GM23338 (cell line): ENCODE data around the gene SOHLH2. TPM values are rescaled to one million over a fixed set of nuclear protein-coding genes. Genes with fewer than 3 reads are reported as not detected.

ENCODE experiments used
- ATAC-seq: fragments of 200-7000 bp; cut with Tn5 transposase; 3 replicates; pipeline ENCODE4 v1.9.1; 2020
- DNase-seq: peaks from one replicate; pipeline ENCODE4 v3.0.0-alpha.2; 2015; ENCODE audit warnings: low spot score
- H2AFZ ChIP-seq: fragments of 200-600 bp; sonication (generic); 2 replicates; pipeline ENCODE4 v1.8.0; 2016; ENCODE audit warnings: antibody characterized with exemption, mild to moderate bottlenecking, moderate library complexity
- H3F3A ChIP-seq: fragments of 200-600 bp; sonication (generic); replicated peaks from 2 replicates; pipeline ENCODE4 v1.8.0; 2017; ENCODE audit warnings: antibody characterized with exemption, mixed run types, low read depth
- H3K27ac ChIP-seq: fragments of 200-600 bp; sonication (generic); 2 replicates; pipeline ENCODE4 v1.6.1; 2016; ENCODE audit warnings: low read depth
- H3K27me3 ChIP-seq: fragments of 200-600 bp; sonication (generic); 2 replicates; pipeline ENCODE4 v1.8.0; 2016; ENCODE audit warnings: mild to moderate bottlenecking, mixed run types, moderate library complexity; ENCODE audit not compliant: insufficient read depth
- H3K36me3 ChIP-seq: fragments of 200-600 bp; sonication (generic); 2 replicates; pipeline ENCODE4 v1.8.0; 2016; ENCODE audit warnings: mild to moderate bottlenecking; ENCODE audit not compliant: insufficient read depth
- H3K4me1 ChIP-seq: fragments of 200-600 bp; sonication (generic); 2 replicates; pipeline ENCODE4 v1.8.0; 2016; ENCODE audit warnings: mild to moderate bottlenecking, moderate library complexity; ENCODE audit not compliant: insufficient read depth
- H3K4me2 ChIP-seq: fragments of 200-600 bp; sonication (generic); 2 replicates; pipeline ENCODE4 v1.7.1; 2017; ENCODE audit warnings: mixed run types
- H3K4me3 ChIP-seq: fragments of 200-600 bp; sonication (generic); 2 replicates; pipeline ENCODE4 v1.6.1; 2016; ENCODE audit warnings: mixed run types
- H3K79me2 ChIP-seq: fragments of 200-600 bp; sonication (generic); replicated peaks from 2 replicates; pipeline ENCODE4 v1.8.0; 2017; ENCODE audit warnings: mild to moderate bottlenecking; ENCODE audit not compliant: insufficient read depth
- H3K9me2 ChIP-seq: fragments of 200-600 bp; sonication (generic); 2 replicates; pipeline ENCODE4 v1.8.0; 2017; ENCODE audit not compliant: insufficient read depth
- H4K20me1 ChIP-seq: fragments of 200-600 bp; sonication (generic); replicated peaks from 2 replicates; pipeline ENCODE4 v1.8.0; 2017; ENCODE audit warnings: mild to moderate bottlenecking; ENCODE audit not compliant: insufficient read depth
- H3K27ac Mint-ChIP-seq: 2 replicates; pipeline ENCODE4 v1.8.0; 2020; ENCODE audit warnings: inconsistent platforms, mild to moderate bottlenecking, moderate library complexity, mixed read lengths
- H3K27me3 Mint-ChIP-seq: 3 replicates; pipeline ENCODE4 v1.8.0; 2022; ENCODE audit warnings: low read depth, mild to moderate bottlenecking, moderate library complexity, mixed read lengths, inconsistent platforms; ENCODE audit not compliant: insufficient read depth, poor library complexity
- H3K36me3 Mint-ChIP-seq: 3 replicates; pipeline ENCODE4 v1.8.0; 2021; ENCODE audit warnings: low read depth, mild to moderate bottlenecking, inconsistent platforms, moderate library complexity, mixed read lengths
- H3K4me1 Mint-ChIP-seq: 3 replicates; pipeline ENCODE4 v1.8.0; 2020; ENCODE audit warnings: mild to moderate bottlenecking, inconsistent platforms, mixed read lengths
- H3K4me3 Mint-ChIP-seq: 3 replicates; pipeline ENCODE4 v1.8.0; 2021; ENCODE audit warnings: moderate library complexity, mild to moderate bottlenecking, inconsistent platforms, mixed read lengths
- H3K9me3 Mint-ChIP-seq: 3 replicates; pipeline ENCODE4 v1.8.0; 2020; ENCODE audit warnings: moderate library complexity, mild to moderate bottlenecking, inconsistent platforms, mixed read lengths
- CREB1 ChIP-seq: fragments of 250-450 bp; sonication (Bioruptor Pico); IDR thresholded peaks from 2 replicates; pipeline ENCODE4 v1.5.0; 2020; ENCODE audit warnings: low read depth, mild to moderate bottlenecking, moderate library complexity
- CTCF ChIP-seq, 2 experiments: fragments of 200-600 bp in 1 of 2; sonication (generic) in 1 of 2; conservative IDR thresholded peaks; 2 replicates each; pipeline versions ENCODE4 v1.5.1 to v1.6.1; 2016 to 2017; ENCODE audit warnings: antibody characterized with exemption in 2 of 2, low read depth in 2 of 2, mild to moderate bottlenecking in 2 of 2, moderate library complexity in 1 of 2
- ETS1 ChIP-seq: IDR thresholded peaks from 2 replicates; pipeline ENCODE4 v1.6.1; 2016; ENCODE audit warnings: antibody characterized with exemption
- EZH2 ChIP-seq: fragments of 200-600 bp; sonication (generic); IDR thresholded peaks from one replicate; pipeline ENCODE4 v1.8.0; 2017; ENCODE audit warnings: antibody characterized with exemption, mild to moderate bottlenecking, low read depth; ENCODE audit not compliant: unreplicated experiment
- EZH2phosphoT487 ChIP-seq: fragments of 200-600 bp; sonication (generic); IDR thresholded peaks from one replicate; pipeline ENCODE4 v1.8.1; 2018; ENCODE audit warnings: antibody characterized with exemption; ENCODE audit not compliant: unreplicated experiment
- JUNB ChIP-seq: IDR thresholded peaks from one replicate; pipeline ENCODE4 v1.6.1; 2016; ENCODE audit warnings: antibody characterized with exemption; ENCODE audit not compliant: unreplicated experiment
- NANOG ChIP-seq: IDR thresholded peaks from 2 replicates; pipeline ENCODE4 v1.6.1; 2016; ENCODE audit warnings: antibody characterized with exemption, borderline replicate concordance
- POLR2AphosphoS5 ChIP-seq: IDR thresholded peaks from 2 replicates; pipeline ENCODE4 v1.6.1; 2016; ENCODE audit warnings: antibody characterized with exemption, low read depth
- REST ChIP-seq: IDR thresholded peaks from one replicate; pipeline ENCODE4 v1.6.1; 2018; ENCODE audit warnings: antibody characterized with exemption; ENCODE audit not compliant: unreplicated experiment
- STAT1 ChIP-seq: IDR thresholded peaks from one replicate; pipeline ENCODE4 v1.6.1; 2016; ENCODE audit warnings: antibody characterized with exemption; ENCODE audit not compliant: unreplicated experiment
- ZNF114 ChIP-seq: fragments of 250-450 bp; sonication (Bioruptor Pico); IDR thresholded peaks from 2 replicates; pipeline ENCODE4 v1.5.0; 2020; ENCODE audit warnings: mild to moderate bottlenecking, moderate library complexity
- ZNF331 ChIP-seq: fragments of 250-450 bp; sonication (Bioruptor Pico); IDR thresholded peaks from 2 replicates; pipeline ENCODE4 v1.5.0; 2020; ENCODE audit warnings: low read depth, mild to moderate bottlenecking, moderate library complexity
- ZNF462 ChIP-seq: fragments of 250-450 bp; sonication (Bioruptor Pico); IDR thresholded peaks from 2 replicates; pipeline ENCODE4 v1.5.0; 2020; ENCODE audit warnings: mild to moderate bottlenecking, moderate library complexity
- polyA plus RNA-seq: library from polyadenylated mRNA; unstranded; fragments of >200 nt; fragmentation: Nextera tagmentation; extraction: Ambion mirVana; gene quantifications from 2 replicates; pipeline ENCODE4 v1.2.1, GENCODE V29; 2016
- total RNA-seq: library from RNA; depleted of rRNA; stranded (reverse); fragments of >200 nt; shearing (Covaris generic); gene quantifications from 2 replicates; pipeline ENCODE4 v1.2.3, GENCODE V29; 2014

The SOHLH2 gene
- total and polyA plus RNA-seq, 2 experiments from 2014 or later, result 1.8 to 2.8 TPM

- Histone ChIP-seq H4K20me1 (no peaks in the 10 kb centered on the region), H3K4me1 (0 out of 2 replicates have a peak, but pooled peaks cover 3% of the 10 kb centered on the region), H3K27me3 (no peaks in the 10 kb centered on the region), H3F3A (no peaks in the 10 kb centered on the region), H3K79me2 (no peaks in the 10 kb centered on the region), H2AFZ (no peak overlapping the region), H3K27ac (no peak overlapping the region; the same call in 1 of the 2 replicates), H3K9me2 (no peaks in the 10 kb centered on the region), H3K4me3 (no peak overlapping the region), H3K36me3 (peaks cover 8% of the 10 kb centered on the region; the same call in 1 of the 2 replicates), H3K4me2 (no peak overlapping the region)
- ATAC-seq (no peak), DNase-seq (no peak)
- H3K4me1 Mint-ChIP-seq, result 0 out of 3 replicates have a peak, but pooled peaks cover 2% of the 10 kb centered on the region
- peaks cover 10% of the 10 kb centered on the region; the same call in 2 of the 3 replicates for H3K9me3 Mint-ChIP-seq
- H3K27ac Mint-ChIP-seq, result no peak overlapping the region
- no peak for TF ChIP-seq ZNF114 (CRISPR knock-in tag)
- TF ChIP-seq NANOG, result no peak
- TF ChIP-seq CTCF (conservative IDR thresholded peaks at IDR 0.05; ENCODE audit: low read depth in 2 of 2), result no peak
- no peak for TF ChIP-seq ZNF331
- no peak for TF ChIP-seq ZNF462 (CRISPR knock-in tag)
- TF ChIP-seq ETS1, result no peak
- TF ChIP-seq CREB1 (CRISPR knock-in tag), result no peak
- TF ChIP-seq STAT1, result no peak
- no peak for TF ChIP-seq POLR2AphosphoS5
- no peak for TF ChIP-seq JUNB
- TF ChIP-seq REST, result no peak
- TF ChIP-seq EZH2phosphoT487, result no peak
- no peak for TF ChIP-seq EZH2
- H3K27me3 Mint-ChIP-seq, result no peaks in the 10 kb centered on the region
- H3K4me3 Mint-ChIP-seq, result no peak overlapping the region
- H3K36me3 Mint-ChIP-seq, result peaks cover 10% of the 10 kb centered on the region; the same call in 2 of the 3 replicates
Observed at GRCh38 chr13:36217456-36217855, 3.1 kb upstream of the SOHLH2 start.
